NCI-H2081 treated with DMSO at 0.1 percent for 48 hours (cell line): ENCODE results near the gene PPM1H.

Experiments used
- DNase-seq: peaks from one replicate; lab custom pipeline; 2025; lab: John Stamatoyannopoulos, UW

Gene PPM1H

GRCh38 chr12:62603811-62604098, 331.2 kb downstream of the PPM1H start:
- no peak for DNase-seq

GRCh38 chr12:62603061-62603810, 331.7 kb downstream of the PPM1H start:
- peak; percentile 37 for DNase-seq

GRCh38 chr12:62602255-62603060, 332.5 kb downstream of the PPM1H start:
- peak; percentile 70 for DNase-seq

- DNase-seq = no peak
Observed at GRCh38 chr12:62601765-62602164, 333.2 kb downstream of the PPM1H start.

GRCh38 chr12:62599854-62600437, 335.0 kb downstream of the PPM1H start:
- no peak for DNase-seq

GRCh38 chr12:62598846-62599245, 336.1 kb downstream of the PPM1H start:
- no peak for DNase-seq

- DNase-seq = no peak
Observed at GRCh38 chr12:62597253-62597652, 337.7 kb downstream of the PPM1H start.
